Cerebellar nuclear complex (tissue), 1 donor: ENCODE data around the gene AMOTL1.
"Not testable (repeated sequence)": the region's sequence is repeated elsewhere in the genome, so short reads cannot be mapped to it uniquely, and the experiment has no call there.

Source experiments
- DNase-seq, 2 experiments: peaks; one replicate each; lab custom pipeline; 2025; lab: John Stamatoyannopoulos, UW

AMOTL1 gene

DNA sequence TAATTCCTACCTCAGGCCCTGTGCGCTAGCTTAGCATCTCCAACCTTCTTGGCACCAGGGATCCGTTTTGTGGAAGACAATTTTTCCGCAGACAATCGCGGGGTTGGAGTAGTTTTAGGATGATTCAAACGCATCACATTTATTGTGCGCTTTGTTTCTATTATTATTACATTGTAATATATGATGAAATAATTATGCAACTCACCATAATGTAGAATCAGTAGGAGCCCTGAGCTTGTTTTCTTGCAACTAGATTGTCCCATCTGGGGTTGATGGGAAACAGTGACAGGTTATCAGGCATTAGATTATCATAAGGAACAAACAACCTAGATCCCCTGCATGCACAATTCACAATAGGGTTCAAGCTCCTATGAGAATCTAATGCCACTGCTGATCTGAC, 52.3 kb downstream of the AMOTL1 start:
- no peak for DNase-seq

DNA sequence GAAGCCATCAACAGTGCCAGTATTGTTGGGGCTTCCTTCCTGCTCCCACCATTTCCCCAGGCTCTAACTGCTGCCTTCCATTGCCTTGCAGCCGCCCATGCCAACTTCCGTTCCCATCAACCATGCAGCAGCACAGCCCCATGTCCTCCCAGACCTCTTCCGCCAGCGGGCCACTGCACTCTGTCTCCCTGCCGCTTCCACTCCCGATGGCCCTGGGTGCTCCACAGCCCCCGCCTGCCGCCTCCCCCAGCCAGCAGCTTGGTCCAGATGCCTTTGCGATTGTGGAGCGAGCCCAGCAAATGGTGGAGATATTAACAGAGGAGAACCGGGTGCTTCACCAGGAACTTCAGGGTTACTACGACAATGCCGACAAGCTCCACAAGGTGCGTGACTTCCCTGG, 53.3 kb downstream of the AMOTL1 start:
- DNase-seq = no peak

DNA sequence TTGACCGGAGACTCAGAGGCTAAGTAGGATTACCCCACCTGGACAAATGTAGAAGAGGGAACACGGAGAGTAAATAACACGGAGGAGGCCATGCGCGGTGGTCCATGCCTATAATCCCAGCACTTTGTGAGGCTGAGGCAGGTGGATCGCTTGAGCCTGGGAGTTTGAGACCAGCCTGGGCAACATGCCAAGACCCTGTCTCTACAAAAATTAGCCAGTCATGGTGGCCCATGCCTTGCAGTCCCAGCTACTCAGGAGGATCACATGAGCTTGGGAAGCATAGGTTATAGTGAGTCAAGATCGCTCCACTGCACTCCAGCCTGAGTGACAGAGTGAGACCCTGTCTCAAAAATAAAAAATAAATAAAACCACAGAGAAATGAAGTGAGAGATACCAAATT, 53.9 kb downstream of the AMOTL1 start:
- no peak for DNase-seq

DNA sequence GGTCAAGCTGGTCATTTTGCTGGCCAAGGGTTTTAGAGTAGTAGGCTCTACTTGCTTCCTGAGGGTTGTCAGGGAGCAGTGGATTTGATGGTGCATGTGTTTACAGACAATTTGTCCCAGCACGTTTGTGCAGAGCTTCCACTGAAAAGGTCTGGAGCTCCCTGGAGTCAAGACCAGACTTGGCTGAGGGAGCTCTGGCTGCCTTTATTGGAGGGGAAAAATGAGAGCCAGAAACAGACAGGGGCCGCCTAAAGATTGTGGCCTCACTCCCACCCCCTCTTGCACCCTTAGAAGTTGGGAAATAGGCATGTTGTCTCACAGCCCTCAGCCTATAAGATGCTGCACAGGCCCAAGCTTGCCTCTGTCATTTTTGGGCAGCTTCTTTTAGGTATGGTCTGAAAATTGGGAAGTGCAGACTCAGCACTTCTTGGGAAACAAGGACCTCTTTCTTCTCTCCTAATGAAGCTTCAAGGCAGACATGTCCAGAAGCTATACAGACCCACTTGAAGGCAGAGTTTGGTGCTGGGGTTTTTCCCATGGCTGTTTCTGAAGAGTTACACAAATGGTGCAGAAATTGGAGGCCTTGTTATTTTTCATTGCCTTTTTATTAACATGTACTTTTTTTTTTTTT, 55.1 kb downstream of the AMOTL1 start:
- DNase-seq = no peak

DNA sequence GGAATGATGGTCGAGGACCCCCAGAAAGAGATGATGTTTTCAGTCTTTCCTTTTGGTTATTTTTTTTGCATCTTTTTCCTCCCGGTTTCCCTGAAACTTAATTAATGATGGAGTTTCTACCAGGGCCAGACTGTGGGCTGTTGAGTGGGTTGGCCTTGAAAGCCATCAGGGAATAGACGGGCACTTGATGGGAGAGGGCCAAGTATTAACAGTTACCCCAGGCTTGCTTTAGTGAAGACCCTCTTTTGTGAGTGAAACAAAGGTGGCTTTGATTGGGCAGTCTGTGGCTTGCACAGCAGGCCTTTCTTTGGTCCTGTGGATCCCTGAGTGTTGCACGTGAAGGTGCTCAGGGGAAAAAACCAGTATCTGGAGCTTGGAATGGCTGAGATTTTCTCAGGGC, 56.9 kb downstream of the AMOTL1 start:
- DNase-seq = no peak

DNA sequence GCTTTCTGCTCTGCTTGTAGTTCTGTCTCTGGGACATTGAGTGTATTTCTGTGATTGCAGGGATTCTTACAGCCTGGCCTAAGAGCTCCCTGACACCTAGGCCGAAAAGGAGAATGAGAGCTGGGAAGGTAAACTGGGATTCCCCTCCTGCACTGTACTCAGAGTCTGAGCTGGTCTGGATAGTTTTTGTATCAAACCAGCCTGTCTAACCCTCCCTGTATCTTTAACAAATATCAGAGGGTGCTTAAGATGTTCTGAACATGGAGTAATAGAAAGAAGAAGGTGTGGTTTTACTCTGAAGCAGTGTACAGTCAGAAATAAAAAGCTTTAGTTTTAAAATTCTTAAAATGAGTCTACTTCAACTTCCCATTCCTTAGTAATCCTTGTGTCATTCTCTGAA, 57.3 kb downstream of the AMOTL1 start:
- DNase-seq = no peak

DNA sequence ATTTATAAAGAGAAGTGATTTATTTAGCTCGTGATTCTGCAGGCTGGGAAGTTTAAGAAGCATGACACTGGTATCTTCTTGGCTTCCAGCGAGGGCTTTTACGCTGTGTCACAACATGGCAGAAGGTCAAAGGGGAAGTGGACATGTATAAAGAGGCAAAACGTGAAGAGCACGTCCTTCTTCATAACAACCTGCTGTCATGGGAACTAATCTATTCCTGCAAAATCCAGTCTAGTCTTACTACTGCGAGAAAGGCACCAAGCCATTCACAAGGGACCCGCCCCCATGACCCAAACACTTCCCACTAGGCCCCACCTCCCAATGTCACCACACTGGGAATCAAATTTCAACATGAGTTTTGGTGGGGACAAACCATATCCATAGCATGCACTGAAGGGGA, 58.3 kb downstream of the AMOTL1 start:
- no peak for DNase-seq

DNA sequence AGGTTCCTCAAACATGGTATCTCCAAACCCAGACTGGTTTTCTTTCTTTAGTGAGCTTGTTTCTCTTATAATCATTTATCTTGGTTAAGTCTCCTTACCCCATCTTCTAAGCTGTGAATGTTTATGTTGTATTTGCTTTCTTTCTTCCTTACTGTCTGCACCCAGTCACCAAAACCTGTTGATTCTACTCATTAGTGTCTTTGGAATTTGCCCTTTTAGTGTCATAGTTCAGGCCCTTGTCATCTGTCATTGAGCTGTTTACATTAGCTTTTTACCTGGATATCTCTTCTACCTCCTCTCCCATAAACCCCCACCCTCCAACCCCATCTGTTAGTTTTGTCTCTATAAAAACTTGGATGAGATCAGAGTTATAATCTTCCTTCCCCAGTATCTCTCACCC, 59.9 kb downstream of the AMOTL1 start:
- no peak for DNase-seq

DNA sequence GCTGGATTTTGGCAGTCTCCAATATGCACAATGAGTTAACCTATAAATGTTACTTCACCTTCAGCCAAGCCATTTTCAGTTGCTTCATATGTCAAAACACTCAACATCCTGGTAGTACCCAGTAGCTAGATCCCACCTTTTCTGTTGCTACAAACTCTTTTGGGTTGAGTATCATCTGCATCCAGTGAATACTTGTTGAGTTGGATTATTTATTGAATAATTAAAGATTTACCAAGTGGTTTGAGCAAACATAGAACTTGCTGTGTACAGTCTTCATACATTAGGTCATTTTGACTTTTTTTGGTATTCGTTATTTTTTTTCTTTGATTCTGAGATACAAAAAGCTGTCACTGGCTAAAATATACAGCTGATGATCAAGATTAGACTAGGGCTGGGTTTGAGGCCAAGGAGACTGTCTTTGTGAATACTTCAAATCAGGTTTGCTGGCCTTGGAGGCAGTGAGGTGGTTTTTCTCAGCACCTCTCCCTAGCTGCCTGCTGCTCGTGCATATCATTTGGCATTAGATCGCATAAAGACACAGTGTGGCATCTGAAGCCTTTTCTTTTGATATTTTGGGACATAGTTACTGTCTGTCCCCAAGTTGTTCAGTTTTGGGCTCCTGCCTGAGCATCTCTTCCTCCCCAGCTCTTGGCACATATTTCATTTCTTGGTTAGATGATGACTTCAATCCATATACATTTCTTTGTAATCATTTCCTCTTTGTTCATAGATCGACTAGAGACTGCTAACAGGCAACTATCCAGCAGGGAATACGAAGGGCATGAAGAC, 62.8 kb downstream of the AMOTL1 start:
- DNase-seq = no peak

DNA sequence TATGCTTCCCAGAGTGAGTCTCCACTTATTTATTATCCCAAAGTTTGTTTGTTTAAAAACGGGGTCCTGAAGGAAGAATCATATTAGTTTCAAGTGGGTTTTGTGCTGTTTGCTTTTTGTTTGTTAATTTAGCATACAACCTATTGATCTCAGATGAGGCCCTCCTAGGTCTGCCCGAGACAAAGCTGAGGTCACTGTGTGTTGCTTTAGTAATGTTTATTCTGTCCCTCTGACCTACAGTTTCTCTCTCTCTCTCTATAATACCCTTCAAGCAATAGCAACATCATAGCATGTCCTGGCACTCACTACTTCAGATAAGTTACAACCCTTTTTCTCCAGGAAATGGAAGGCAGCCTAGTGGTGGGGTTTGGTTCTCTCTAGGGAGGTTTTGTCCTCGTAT, 63.4 kb downstream of the AMOTL1 start:
- no peak for DNase-seq

DNA sequence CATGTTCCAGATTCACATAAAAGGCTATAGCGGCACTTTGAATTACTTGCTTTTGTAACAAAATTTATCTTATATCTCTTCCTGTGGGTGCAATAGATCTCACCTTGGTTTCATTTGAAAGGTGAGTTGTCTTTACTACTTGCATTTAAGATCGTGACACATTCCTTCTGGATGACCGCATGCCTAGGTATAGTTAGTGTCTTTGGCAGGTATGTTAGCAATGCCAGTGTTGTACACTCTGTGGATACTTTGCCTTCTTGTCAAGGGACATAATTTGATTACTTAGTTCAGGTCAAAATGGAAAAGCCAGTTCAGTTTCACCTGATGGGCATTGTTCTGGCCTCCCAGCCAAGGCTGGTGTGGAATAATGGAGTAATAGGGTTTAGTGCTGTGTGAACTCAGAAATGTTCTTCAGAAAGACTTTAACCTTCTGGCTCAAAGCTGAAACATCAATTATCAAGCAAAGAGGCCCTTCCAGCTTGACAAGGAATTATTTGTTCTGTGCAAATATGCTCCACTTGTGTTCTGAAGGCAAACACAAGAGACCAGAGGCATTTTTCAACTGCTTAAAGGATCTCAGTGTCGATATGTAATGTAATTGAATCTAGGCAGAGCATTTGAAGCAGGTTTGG, 64.6 kb downstream of the AMOTL1 start:
- DNase-seq = no peak

DNA sequence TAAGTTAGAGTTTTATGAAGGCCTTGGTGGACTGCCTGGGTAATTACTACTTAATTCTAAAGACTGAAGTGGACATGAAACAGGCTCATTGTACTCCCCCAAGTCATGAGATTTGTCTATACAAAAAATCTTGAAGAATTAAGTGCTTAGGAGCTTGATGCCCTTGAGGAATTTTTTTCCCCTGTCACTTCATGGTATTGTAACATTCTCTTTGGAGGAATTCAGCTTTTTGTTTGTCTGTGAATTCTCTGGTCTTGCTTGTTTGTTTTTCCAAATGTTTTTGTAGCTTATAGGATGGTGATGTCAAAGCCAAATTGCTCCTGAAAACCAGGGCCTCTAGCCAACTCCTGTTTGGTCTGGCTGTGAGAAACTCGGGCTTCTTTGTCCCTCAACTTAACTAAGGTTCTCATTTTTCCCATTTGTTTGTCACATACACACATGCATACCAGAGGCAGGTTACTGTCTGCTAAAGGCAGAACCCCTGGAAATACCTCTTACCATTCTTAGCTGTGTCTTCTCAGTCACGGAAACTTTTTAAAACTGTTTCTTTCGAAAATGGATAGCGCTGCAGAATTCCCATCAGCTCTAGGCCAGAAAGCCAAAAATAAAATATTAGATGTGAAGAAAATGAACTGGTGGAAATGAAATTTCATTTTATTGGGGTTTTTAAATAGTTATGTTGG, 66.9 kb downstream of the AMOTL1 start:
- no peak for DNase-seq

DNA sequence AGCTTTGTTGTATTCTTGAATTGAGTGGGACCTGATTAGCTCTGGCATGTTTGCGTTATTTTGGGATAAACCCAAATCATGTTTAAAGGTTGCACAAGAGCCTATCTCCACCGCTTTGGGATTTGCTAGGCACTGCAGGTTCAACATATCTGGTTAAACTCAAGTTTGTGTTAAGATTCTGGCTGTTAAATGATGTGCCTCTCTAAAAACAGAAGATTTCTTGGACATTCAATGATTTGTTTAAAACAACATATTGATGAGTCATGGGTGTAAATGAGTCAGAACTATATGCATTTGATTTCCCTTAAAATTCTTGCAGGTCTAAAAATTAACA, 67.4 kb downstream of the AMOTL1 start:
- no peak for DNase-seq

DNA sequence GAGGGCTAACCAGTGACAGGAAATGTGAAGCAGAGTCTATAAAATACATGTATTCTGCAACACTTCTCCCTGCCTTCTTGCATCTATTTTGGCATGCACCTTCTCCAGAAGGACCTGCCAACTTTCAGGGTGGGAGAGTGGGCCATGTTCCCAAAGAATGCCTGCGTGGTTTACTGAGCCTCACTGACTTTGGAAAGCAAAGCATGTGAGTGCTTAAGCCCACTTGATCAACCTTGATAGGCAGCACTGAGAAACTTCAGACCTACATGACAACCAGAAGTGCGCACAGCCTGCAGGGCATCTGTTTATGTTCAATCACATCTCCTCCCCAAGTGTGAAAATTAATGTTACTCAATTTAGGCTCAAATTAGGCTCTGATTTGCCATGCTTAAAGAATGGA, 69.2 kb downstream of the AMOTL1 start:
- DNase-seq = no peak

DNA sequence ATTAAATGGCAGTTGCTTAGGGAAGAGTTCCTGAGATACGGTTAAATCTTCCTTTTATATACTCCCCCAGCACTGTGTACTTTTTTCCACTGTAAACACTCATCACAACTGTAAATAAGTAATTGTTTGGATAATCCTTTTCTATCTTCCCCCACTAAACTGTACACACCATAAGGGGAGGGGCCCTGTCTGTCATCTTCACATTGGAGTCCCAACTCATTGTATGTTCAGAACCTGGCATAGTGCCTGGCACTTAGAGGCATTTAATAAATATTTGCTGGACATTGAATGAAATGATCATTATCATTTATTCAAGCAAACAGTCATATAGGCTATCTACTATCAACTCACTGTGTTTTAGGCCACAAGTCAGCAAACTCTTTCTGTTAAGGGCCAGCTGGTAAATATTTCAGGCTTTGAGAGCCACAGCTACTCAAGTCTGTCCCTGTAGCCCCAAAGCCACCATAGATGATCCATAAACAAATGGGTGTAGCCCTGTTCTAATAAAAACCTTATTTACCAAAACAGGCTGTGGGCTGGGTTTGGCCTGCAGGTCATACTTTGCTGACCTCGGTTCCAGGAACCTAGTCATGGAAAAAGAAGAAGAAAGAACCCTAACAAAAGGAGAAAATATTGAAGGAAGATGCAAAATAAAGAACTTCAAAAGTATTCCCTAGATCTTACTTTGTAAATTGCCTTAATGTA, 70.0 kb downstream of the AMOTL1 start:
- no peak for DNase-seq

DNA sequence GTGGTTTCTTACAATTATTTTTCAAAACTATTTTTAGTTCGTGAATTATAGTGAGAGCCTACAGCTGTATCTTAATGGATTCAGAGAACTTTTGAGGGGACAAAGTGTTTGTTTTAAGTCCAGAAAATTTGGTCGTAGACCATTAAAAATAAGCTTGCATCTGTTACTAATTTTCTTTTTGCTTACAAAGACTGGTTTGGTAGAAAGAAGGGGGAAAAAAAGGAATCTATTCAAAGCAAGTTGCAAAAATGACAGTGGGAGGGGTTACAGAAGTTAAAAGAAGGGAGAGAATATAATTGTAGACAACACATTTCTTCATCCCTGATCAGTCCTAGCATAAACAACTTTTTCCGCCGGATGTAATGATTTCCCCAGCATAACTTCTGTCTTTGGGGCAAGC, 72.1 kb downstream of the AMOTL1 start:
- DNase-seq = no peak

DNA sequence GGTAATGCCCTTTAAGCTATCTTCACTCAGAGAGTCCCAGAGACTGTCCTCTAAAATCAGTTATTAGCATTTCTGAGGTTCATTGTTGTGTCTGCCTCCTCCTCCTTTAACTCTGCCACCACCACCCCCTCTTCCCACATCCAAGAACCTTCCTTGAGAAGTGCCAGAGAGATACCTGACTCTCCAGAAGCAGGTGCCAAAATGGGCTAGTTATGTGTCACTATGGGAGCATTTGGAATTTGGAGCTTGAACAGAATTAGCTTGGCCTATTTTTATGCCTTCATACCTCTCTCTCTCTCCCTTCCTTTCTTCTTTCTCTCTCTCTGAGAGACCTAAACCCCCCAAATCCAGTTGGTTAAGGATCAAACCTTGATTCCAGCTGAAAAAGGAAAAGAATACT, 75.9 kb downstream of the AMOTL1 start:
- no peak for DNase-seq

DNA sequence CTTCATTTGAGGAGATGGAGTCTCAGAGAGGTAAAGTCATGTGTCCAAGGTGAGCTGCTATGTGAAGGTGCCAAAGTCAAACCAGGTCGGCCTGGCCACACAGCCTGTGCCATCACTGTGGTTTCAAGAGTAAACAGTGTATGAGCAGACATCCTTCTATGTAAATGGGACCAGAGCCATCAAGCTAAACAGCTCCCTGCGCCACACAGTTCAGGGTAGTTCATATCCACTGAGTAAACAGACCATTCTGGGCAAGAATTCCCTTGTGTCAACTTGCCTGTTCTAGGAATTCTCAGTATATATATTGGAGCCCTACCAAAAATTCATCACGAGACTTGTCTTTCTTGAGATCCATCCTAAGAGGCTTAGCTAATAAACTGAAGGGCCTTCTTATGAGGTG, 77.5 kb downstream of the AMOTL1 start:
- no peak for DNase-seq

DNA sequence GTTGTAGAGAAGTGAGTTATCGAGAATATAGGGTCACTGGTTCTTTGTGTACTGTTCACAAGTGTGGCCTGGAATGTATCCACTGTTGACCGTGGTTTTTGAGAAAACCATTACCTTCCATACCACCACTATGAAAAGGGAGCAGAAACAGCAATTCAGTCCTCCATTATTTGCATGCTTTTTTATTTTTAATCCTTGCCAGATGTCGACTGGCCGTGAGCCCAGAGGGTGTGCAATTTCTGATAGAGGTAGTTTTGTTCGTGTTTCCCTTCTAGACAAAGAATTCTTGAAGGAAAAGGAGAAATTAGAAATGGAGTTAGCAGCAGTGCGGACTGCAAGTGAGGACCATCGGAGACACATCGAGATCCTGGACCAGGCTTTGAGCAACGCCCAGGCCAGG, 81.7 kb downstream of the AMOTL1 start:
- DNase-seq = no peak

DNA sequence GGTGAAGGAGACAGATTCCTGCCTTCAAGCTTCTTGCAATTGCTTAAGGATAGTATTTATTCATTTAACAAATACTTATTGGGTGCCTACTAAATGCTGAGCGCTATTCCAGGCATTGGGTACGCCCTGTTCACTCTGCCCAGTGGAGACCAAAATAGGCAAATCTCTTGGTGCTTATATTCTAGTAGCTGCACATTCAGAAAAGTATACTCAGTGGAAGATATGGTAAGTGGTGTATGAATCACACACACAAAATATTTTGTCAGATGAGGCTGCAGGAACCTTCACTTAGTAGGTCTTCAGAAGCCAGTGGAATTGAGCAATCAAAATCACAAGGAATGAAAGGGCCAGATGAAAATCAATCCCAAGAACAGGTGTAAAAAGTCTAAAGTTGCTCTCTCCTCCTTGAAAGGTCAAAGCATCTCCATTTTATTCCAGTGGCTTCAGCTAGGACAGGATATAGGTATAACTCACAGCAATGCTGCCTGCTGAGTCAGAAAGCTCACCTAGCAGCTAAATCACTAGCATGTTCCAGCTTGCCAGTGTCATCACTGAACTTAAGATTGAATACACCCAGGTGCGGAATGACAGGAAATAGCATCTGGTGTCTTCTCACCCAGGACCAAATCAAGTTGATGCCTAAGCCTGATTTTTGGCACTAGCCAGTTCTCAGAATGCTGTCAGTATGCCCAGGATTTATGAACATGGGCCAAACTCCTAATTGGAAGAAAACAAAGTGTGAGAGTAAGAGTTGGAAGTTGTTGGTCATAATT, 83.9 kb downstream of the AMOTL1 start:
- no peak for DNase-seq

DNA sequence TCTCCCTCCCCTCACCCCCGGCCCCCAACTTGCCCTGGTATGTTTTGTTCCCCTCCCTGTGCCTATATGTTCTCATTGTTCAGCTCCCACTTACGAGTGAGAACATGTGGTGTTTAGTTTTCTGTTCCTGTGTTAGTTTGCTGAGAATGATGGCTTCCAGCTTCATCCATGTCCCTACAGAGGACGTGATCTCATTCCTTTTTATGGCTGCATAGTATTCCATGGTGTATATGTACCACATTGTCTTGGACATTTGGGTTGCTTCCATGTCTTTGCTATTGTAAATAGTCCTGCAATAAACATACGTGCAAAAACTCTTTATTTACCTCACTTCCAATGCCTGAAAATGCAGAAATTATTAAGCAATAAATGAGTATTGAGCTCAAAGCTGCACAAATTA, 85.1 kb downstream of the AMOTL1 start:
- not testable (repeated sequence) for DNase-seq

DNA sequence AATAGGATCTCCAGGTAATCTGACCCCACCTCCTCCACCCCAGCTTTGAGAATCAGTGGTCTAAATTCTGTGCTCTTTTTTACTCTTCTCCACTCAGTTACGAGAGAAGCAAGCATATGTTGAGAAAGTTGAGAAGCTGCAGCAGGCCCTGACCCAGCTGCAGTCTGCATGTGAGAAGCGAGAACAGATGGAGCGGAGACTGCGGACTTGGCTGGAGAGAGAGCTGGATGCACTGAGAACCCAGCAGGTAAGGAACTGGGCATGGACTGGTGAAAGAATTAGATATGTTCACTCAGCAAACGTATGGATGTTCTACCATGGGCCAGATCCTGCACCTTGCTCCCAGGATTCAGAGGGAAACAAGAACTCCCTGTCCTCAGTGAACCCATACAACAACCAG, 85.7 kb downstream of the AMOTL1 start:
- DNase-seq = no peak
